Gastrocnemius medialis (tissue), 4 donors: ENCODE data around the gene SRSF3.

ENCODE experiments used
- POLR2A ChIP-seq, 2 donors: fragments of 450-650 bp; IDR thresholded peaks; one replicate each; pipeline ENCODE4 v1.6.1; 2017; ENCODE audit warnings: antibody characterized with exemption in 2 of 2, mild to moderate bottlenecking in 2 of 2, moderate library complexity in 2 of 2
- TF ChIP-seq, protein P1 (sequence below), 5 experiments: fragments of 450-650 bp in 3 of 5; fragments of 200-600 bp in 2 of 5; sonication (generic) in 2 of 5; IDR thresholded peaks in 4 of 5; conservative IDR thresholded peaks in 1 of 5; 1 replicate in 4 of 5; 2 replicates in 1 of 5; pipeline ENCODE4 v1.5.1; 2016 to 2019; ENCODE audit warnings: antibody characterized with exemption in 5 of 5, mild to moderate bottlenecking in 3 of 5, moderate library complexity in 3 of 5

DNA sequence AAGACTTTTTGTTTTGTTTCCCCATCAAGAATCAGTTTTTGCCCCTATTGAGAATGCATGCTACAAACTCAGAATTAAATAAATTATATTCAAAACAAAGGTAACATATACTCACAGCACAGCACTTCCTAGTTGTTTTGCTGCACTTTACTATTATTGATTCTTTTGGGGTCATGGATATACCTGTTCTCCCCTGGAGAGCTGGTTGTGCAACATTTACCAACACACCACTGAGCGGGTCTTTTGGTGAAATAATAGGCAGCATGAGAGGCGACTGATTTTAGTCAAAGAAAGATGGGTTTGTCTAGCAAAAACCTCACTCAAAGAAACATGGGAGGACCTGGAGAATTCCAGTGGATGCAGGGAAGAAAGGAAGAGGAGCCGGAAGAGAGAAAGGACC lies 44.4 kb downstream of the SRSF3 start:
- TF ChIP-seq, protein P1, sequence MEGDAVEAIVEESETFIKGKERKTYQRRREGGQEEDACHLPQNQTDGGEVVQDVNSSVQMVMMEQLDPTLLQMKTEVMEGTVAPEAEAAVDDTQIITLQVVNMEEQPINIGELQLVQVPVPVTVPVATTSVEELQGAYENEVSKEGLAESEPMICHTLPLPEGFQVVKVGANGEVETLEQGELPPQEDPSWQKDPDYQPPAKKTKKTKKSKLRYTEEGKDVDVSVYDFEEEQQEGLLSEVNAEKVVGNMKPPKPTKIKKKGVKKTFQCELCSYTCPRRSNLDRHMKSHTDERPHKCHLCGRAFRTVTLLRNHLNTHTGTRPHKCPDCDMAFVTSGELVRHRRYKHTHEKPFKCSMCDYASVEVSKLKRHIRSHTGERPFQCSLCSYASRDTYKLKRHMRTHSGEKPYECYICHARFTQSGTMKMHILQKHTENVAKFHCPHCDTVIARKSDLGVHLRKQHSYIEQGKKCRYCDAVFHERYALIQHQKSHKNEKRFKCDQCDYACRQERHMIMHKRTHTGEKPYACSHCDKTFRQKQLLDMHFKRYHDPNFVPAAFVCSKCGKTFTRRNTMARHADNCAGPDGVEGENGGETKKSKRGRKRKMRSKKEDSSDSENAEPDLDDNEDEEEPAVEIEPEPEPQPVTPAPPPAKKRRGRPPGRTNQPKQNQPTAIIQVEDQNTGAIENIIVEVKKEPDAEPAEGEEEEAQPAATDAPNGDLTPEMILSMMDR (IDR thresholded peaks at IDR 0.05 in 4 of 5, conservative IDR thresholded peaks at IDR 0.05 in 1 of 5) = no peak
- TF ChIP-seq POLR2A (IDR thresholded peaks at IDR 0.05) = no peak
